ENCODE measurements around the gene GGNBP2.
A peak's percentile ranks its signal among the peaks of the same experiment; 100 is the strongest.

Gene GGNBP2

GRCh38 chr17:36515837-36516236, 28.9 kb upstream of the GGNBP2 start:
- no peak for DNase-seq

GRCh38 chr17:36523113-36523512, 21.6 kb upstream of the GGNBP2 start:
- no peak for DNase-seq

- no peak for DNase-seq
Measured at GRCh38 chr17:36524428-36524876, 20.3 kb upstream of the GGNBP2 start.

- DNase-seq: no peak
Measured at GRCh38 chr17:36525113-36525512, 19.6 kb upstream of the GGNBP2 start.

GRCh38 chr17:36525888-36526287, 18.8 kb upstream of the GGNBP2 start:
- no peak for DNase-seq

- no peak for DNase-seq
Measured at GRCh38 chr17:36527621-36528250, 17.0 kb upstream of the GGNBP2 start.

- DNase-seq: no peak
Measured at GRCh38 chr17:36529121-36529520, 15.6 kb upstream of the GGNBP2 start.

GRCh38 chr17:36532435-36532975, 12.2 kb upstream of the GGNBP2 start:
- no peak for DNase-seq

GRCh38 chr17:36533935-36534839, 10.5 kb upstream of the GGNBP2 start:
- DNase-seq: peak; percentile 46

GRCh38 chr17:36534840-36535668, 9.7 kb upstream of the GGNBP2 start, which contains the start of the genes MYO19 and PIGW:
TSS of gene MYO19 (minus strand) at chr17:36534868. CDS start at chr17:36532538, 2,330 bp downstream.
TSS of gene PIGW (plus strand) at chr17:36534987. CDS start at chr17:36537102, 2,115 bp downstream.
- DNase-seq: peak; percentile 80

GRCh38 chr17:36535669-36536081, 9.0 kb upstream of the GGNBP2 start:
- no peak for DNase-seq

- no peak for DNase-seq
Measured at GRCh38 chr17:36540696-36541095, 4.0 kb upstream of the GGNBP2 start.

GRCh38 chr17:36542755-36543154, 2.0 kb upstream of the GGNBP2 start:
- no peak for DNase-seq

GRCh38 chr17:36544044-36544306, 744 bp upstream of the GGNBP2 start:
- DNase-seq: no peak

GRCh38 chr17:36545077-36545464, 352 bp downstream of the GGNBP2 start:
- DNase-seq: no peak

- peak; percentile 97 for DNase-seq
Measured at GRCh38 chr17:36545465-36546417, 1.0 kb downstream of the GGNBP2 start.

- no peak for DNase-seq
Measured at GRCh38 chr17:36546418-36547093, 1.8 kb downstream of the GGNBP2 start.

GRCh38 chr17:36547776-36548175, 3.1 kb downstream of the GGNBP2 start:
- DNase-seq: no peak

GRCh38 chr17:36550491-36551417, 6.0 kb downstream of the GGNBP2 start:
- DNase-seq: no peak

- no peak for DNase-seq
Measured at GRCh38 chr17:36553459-36553858, 8.7 kb downstream of the GGNBP2 start.
